Measurements from ENCODE around the gene PATJ.

PATJ gene

GRCh38 chr1:62043154-62043553 is 300.9 kb downstream of the PATJ start:
- no peak for DNase-seq (ENCODE audit: low read depth in 2 of 2)

GRCh38 chr1:62045574-62045973 is 303.3 kb downstream of the PATJ start:
- no peak for DNase-seq (ENCODE audit: low read depth in 2 of 2)

- no peak for DNase-seq (ENCODE audit: low read depth in 2 of 2)
Observed at GRCh38 chr1:62046927-62047326, 304.6 kb downstream of the PATJ start.

GRCh38 chr1:62050165-62050564 is 307.9 kb downstream of the PATJ start:
- DNase-seq (ENCODE audit: low read depth in 2 of 2) = no peak

- no peak for DNase-seq (ENCODE audit: low read depth in 2 of 2)
Observed at GRCh38 chr1:62052946-62053345, 310.7 kb downstream of the PATJ start.

- DNase-seq (ENCODE audit: low read depth in 2 of 2) = no peak
Observed at GRCh38 chr1:62054188-62054587, 311.9 kb downstream of the PATJ start.

GRCh38 chr1:62057230-62057629 is 314.9 kb downstream of the PATJ start:
- no peak for DNase-seq (ENCODE audit: low read depth in 2 of 2)

GRCh38 chr1:62057641-62058290 is 315.5 kb downstream of the PATJ start:
- DNase-seq (ENCODE audit: low read depth in 2 of 2) = no peak

GRCh38 chr1:62058956-62059355 is 316.7 kb downstream of the PATJ start:
- no peak for DNase-seq (ENCODE audit: low read depth in 2 of 2)

GRCh38 chr1:62062087-62062486 is 319.8 kb downstream of the PATJ start:
- no peak for DNase-seq (ENCODE audit: low read depth in 2 of 2)

GRCh38 chr1:62064829-62065407 is 322.6 kb downstream of the PATJ start:
- no peak for DNase-seq (ENCODE audit: low read depth in 2 of 2)

- DNase-seq (ENCODE audit: low read depth in 2 of 2) = no peak
Observed at GRCh38 chr1:62066713-62067112, 324.4 kb downstream of the PATJ start.

GRCh38 chr1:62068416-62068843 is 326.1 kb downstream of the PATJ start:
- no peak for DNase-seq (ENCODE audit: low read depth in 2 of 2)

GRCh38 chr1:62068978-62069377 is 326.7 kb downstream of the PATJ start:
- DNase-seq (ENCODE audit: low read depth in 2 of 2) = no peak

- DNase-seq (ENCODE audit: low read depth in 2 of 2) = no peak
Observed at GRCh38 chr1:62070384-62071011, 328.2 kb downstream of the PATJ start.

GRCh38 chr1:62071695-62072094 is 329.4 kb downstream of the PATJ start:
- no peak for DNase-seq (ENCODE audit: low read depth in 2 of 2)

GRCh38 chr1:62076286-62076685 is 334.0 kb downstream of the PATJ start:
- no peak for DNase-seq (ENCODE audit: low read depth in 2 of 2)

- no peak for DNase-seq (ENCODE audit: low read depth in 2 of 2)
Observed at GRCh38 chr1:62077821-62078220, 335.5 kb downstream of the PATJ start.

GRCh38 chr1:62082456-62083363 is 340.4 kb downstream of the PATJ start:
- peak in 1 of 2 donors; percentile 8 for DNase-seq (ENCODE audit: low read depth in 2 of 2)

GRCh38 chr1:62084310-62084890 is 342.1 kb downstream of the PATJ start:
- no peak for DNase-seq (ENCODE audit: low read depth in 2 of 2)

GRCh38 chr1:62088439-62088838 is 346.2 kb downstream of the PATJ start:
- DNase-seq (ENCODE audit: low read depth in 2 of 2) = no peak

- no peak for DNase-seq (ENCODE audit: low read depth in 2 of 2)
Observed at GRCh38 chr1:62089570-62089969, 347.3 kb downstream of the PATJ start.
